OCI-LY1 (cell line): Measurements from ENCODE around the gene CBFA2T2.

ENCODE experiments used
- CTCF ChIP-seq: fragments of 200-600 bp; sonication (generic), shearing (Covaris generic); IDR thresholded peaks from 2 replicates; pipeline ENCODE4 v1.5.1; 2017; ENCODE audit warnings: mild to moderate bottlenecking, antibody characterized with exemption, low read length, moderate library complexity, mixed read lengths
- EZH2 ChIP-seq: fragments of 200-600 bp; sonication (generic), shearing (Covaris generic); IDR thresholded peaks from 2 replicates; pipeline ENCODE4 v1.8.0; 2017; ENCODE audit warnings: borderline replicate concordance, mixed run types, mild to moderate bottlenecking, antibody characterized with exemption, low read length, moderate library complexity, mixed read lengths

- TF ChIP-seq CTCF (no peak), EZH2 (no peak)
These were observed 198.4 kb downstream of the CBFA2T2 start for GRCh38 chr20:33687993-33688937.
